ENCODE measurements around the gene TNNC1.
A peak's percentile ranks its signal among the peaks of the same experiment; 100 is the strongest.

TNNC1 gene

GRCh38 chr3:52429031-52429430 lies 24.8 kb downstream of the TNNC1 start:
- TF ChIP-seq CTCF (conservative IDR thresholded peaks at IDR 0.05) = no peak

GRCh38 chr3:52428151-52429005 lies 25.5 kb downstream of the TNNC1 start:
- peak; percentile 91 for TF ChIP-seq CTCF (conservative IDR thresholded peaks at IDR 0.05)
- H3K27ac ChIP-seq = no peak overlapping the region

More at GRCh38 chr3:52429031-52429430, 24.8 kb downstream of the TNNC1 start:
- no peak overlapping the region for H3K27ac ChIP-seq

GRCh38 chr3:52423173-52423572 lies 30.7 kb downstream of the TNNC1 start:
- TF ChIP-seq CTCF (conservative IDR thresholded peaks at IDR 0.05) = no peak

GRCh38 chr3:52422669-52423068 lies 31.2 kb downstream of the TNNC1 start:
- H3K27ac ChIP-seq = no peak overlapping the region
- TF ChIP-seq CTCF (conservative IDR thresholded peaks at IDR 0.05) = no peak

More at GRCh38 chr3:52423173-52423572, 30.7 kb downstream of the TNNC1 start:
- H3K27ac ChIP-seq = no peak overlapping the region

- TF ChIP-seq CTCF (conservative IDR thresholded peaks at IDR 0.05) = no peak
- H3K27ac ChIP-seq = no peak overlapping the region
Measured at GRCh38 chr3:52420388-52420787, 33.5 kb downstream of the TNNC1 start.

GRCh38 chr3:52415800-52416199 lies 38.0 kb downstream of the TNNC1 start:
- TF ChIP-seq CTCF (conservative IDR thresholded peaks at IDR 0.05) = no peak
- H3K27ac ChIP-seq = no peak overlapping the region

- H3K27ac ChIP-seq = no peak overlapping the region
- TF ChIP-seq CTCF (conservative IDR thresholded peaks at IDR 0.05) = no peak
Measured at GRCh38 chr3:52408466-52408865, 45.4 kb downstream of the TNNC1 start.

Measured in VCaP (cell line).